GM12875 (cell line): ENCODE data around the gene HOXA10.

ENCODE experiments used
- H3K4me3 ChIP-seq: one replicate; pipeline ENCODE4 v1.5.1; 2011; ENCODE audit warnings: low read depth, low read length, control low read depth
- TF ChIP-seq, protein P1 (sequence below): IDR thresholded peaks from 2 replicates; pipeline ENCODE4 v1.5.1; 2011; ENCODE audit warnings: low read depth, mild to moderate bottlenecking, control low read depth, inconsistent platforms, low read length, moderate library complexity, borderline replicate concordance; ENCODE audit not compliant: insufficient read depth

Gene HOXA10

DNA sequence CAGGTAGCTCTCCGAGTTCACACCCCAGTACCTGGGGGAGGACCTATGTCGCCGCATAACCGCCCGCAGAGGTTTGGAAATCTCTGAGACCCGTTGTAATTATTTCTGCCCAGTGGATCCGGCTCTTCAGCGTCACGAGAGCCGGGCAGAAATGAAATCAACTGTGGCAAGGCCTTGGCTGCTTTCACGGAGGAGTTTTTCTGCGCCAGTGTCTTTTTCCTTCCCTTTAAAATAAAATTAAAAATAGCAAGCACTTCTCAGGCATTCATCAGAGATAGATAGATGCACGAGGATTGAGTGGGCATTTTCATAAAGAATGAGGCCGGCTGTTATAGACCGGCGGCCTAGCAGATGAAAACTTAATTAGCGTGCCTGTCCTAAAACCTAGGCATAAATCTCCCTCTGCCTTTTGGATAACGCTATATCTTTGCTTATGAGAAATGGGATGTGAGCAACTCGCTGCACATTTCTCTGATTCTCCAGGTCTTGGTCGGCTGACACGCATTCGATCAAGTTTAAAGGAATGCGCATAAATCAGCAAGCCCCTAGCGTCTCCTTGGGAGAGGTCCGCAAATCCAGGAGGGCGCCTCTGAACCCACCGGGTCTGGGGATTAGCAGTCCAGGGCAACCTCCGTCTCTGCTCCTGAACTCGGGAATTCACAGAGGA lies 19.3 kb upstream of the HOXA10 start:
- TF ChIP-seq, protein P1, sequence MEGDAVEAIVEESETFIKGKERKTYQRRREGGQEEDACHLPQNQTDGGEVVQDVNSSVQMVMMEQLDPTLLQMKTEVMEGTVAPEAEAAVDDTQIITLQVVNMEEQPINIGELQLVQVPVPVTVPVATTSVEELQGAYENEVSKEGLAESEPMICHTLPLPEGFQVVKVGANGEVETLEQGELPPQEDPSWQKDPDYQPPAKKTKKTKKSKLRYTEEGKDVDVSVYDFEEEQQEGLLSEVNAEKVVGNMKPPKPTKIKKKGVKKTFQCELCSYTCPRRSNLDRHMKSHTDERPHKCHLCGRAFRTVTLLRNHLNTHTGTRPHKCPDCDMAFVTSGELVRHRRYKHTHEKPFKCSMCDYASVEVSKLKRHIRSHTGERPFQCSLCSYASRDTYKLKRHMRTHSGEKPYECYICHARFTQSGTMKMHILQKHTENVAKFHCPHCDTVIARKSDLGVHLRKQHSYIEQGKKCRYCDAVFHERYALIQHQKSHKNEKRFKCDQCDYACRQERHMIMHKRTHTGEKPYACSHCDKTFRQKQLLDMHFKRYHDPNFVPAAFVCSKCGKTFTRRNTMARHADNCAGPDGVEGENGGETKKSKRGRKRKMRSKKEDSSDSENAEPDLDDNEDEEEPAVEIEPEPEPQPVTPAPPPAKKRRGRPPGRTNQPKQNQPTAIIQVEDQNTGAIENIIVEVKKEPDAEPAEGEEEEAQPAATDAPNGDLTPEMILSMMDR = no peak
- H3K4me3 ChIP-seq = no peak overlapping the region

DNA sequence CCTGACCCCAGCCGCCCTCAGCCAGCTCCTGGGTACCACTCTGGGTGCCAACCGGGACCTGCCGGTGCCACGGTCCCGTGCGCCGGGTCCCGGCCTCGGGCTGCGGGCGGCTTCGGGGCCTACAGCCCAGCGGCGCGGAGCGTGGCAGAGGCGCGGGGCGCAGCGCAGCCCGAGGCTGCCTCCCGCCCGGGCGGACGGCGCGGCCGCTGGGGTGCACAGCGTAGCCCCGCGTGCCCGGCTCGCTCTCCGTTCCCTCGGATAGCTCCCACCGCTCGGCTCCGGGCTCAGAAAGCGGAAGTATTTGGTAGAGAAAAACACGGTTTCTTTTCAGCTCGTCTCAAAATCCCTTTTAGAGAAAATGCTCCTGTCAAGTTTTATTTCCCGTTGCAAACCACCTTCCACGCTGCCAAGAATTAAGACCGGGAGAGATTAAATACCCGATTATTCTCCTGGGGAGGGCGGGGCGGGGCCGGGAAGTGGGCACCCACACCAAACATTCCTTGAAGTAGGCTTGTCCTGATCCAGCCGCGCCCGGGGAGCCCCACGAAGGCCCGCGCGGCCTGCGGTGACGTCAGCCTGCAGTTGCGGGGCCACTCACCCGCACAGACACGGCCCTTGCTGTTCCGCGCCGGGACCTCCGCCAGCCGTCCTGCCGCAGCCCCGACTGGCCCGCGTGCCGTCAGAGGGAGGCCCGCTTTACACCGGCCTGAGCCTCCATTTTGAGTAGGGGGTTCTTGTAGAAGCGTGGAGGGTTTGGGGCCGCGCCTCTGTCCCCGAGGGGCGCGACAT lies 18.6 kb upstream of the HOXA10 start:
- no peak overlapping the region for H3K4me3 ChIP-seq
- TF ChIP-seq, protein P1 = no peak

GRCh38 chr7:27191833-27192545 lies 17.9 kb upstream of the HOXA10 start:
- no peak overlapping the region for H3K4me3 ChIP-seq
- TF ChIP-seq, protein P1 = no peak

- H3K4me3 ChIP-seq = no peak overlapping the region
- TF ChIP-seq, protein P1 = no peak
Observed at GRCh38 chr7:27191161-27191731, 17.1 kb upstream of the HOXA10 start.

DNA sequence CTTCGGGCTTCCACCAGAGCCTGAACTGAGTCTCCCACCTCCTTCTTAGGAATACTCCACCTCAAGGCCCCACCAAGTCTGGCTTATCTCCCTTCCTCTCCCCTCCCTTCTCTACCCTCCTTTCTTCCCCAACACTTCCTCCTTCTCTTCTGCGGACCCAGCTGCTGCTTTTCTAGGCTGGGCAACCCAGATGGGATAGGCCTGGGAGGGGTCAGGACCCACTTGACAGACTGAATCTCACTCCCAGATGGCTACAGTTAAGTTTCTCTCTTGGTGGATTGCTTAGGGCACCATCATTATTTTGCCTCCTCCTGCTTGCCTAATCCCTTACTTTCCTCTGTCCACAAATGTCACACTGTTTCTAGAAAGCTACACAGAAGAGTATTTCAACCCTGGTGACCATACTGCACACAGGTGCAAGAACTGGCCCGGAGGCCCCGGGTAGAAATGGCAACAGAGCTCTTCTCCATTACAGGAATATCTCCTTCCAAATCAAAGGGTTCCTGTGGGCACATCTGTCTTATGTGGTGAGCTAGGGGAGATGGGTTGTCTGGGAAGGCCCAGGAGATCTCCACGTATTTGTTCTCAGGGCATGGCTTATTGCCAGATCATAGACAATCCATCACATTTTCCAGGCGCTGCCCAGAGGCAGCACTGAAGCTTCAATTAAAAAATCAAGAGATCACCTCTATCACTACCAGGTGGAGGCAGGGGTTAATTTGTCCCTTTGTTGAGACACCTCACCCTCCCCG lies 16.1 kb upstream of the HOXA10 start:
- TF ChIP-seq, protein P1 = no peak
- H3K4me3 ChIP-seq = no peak overlapping the region

- no peak overlapping the region for H3K4me3 ChIP-seq
- TF ChIP-seq, protein P1 = no peak
Observed at GRCh38 chr7:27189295-27189996, 15.3 kb upstream of the HOXA10 start.
